Measurements from ENCODE around the gene SUZ12. TPM values are rescaled to one million over a fixed set of nuclear protein-coding genes. Genes with fewer than 3 reads are reported as not detected.
"Not testable (repeated sequence)": the region's sequence is repeated elsewhere in the genome, so short reads cannot be mapped to it uniquely, and the experiment has no call there.

SUZ12 gene
- total RNA-seq, 1 donor from 2014 or later, result 14.7 TPM

- Histone ChIP-seq H3K36me3 (no peaks in the 10 kb centered on the region), H3K4me3 (no peak overlapping the region), H3K4me1 (no peaks in the 10 kb centered on the region), H3K27ac (no peak overlapping the region), H3K9me3 (no peaks in the 10 kb centered on the region), H3K27me3 (no peaks in the 10 kb centered on the region)
- intact Hi-C loops (cut with DNase I), result no loop called here
- no peak for DNase-seq (ENCODE audit: extremely low spot score in 2 of 2)
- no peak for TF ChIP-seq POLR2A (IDR thresholded peaks at IDR 0.05)
- no peak for TF ChIP-seq CTCF (IDR thresholded peaks at IDR 0.05)
- no peak for TF ChIP-seq POLR2AphosphoS5 (IDR thresholded peaks at IDR 0.05; ENCODE audit: insufficient read depth in 1 of 2, low read depth in 1 of 2)
Measured at GRCh38 chr17:31931756-31932155, 5.1 kb upstream of the SUZ12 start.

DNA sequence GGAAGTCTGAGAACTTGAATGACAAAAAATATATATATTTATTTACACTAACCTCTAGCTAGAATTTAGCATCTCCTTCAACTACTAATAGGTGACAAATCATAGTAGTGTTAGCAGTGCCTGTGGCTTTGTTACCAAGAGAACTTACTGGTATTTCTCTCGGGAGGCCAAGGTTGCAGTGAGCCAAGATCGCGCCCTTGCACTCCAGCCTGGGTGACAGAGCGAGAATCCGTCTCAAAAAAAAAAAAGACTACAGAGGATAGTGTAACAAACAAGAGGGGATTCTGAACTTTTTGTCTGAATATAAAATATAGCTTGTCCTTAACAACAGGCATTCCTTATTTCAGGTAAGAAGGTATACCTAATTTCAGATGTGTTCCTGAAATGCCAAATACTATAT is 1.3 kb upstream of the SUZ12 start:
- intact Hi-C loops (cut with DNase I), result no loop called here
- Histone ChIP-seq H3K4me1 (peaks cover 11% of the 10 kb centered on the region), H3K36me3 (no peaks in the 10 kb centered on the region), H3K27ac (no peak overlapping the region), H3K27me3 (no peaks in the 10 kb centered on the region), H3K9me3 (no peaks in the 10 kb centered on the region), H3K4me3 (no peak overlapping the region)
- TF ChIP-seq POLR2A (IDR thresholded peaks at IDR 0.05), result no peak
- TF ChIP-seq CTCF (IDR thresholded peaks at IDR 0.05), result no peak
- no peak for TF ChIP-seq POLR2AphosphoS5 (IDR thresholded peaks at IDR 0.05; ENCODE audit: insufficient read depth in 1 of 2, low read depth in 1 of 2)
- no peak for DNase-seq (ENCODE audit: extremely low spot score in 2 of 2)

- DNase-seq (ENCODE audit: extremely low spot score in 2 of 2); H3K27ac ChIP-seq; intact Hi-C loops (cut with DNase I); H3K36me3 ChIP-seq; H3K27me3 ChIP-seq; H3K9me3 ChIP-seq: not testable (repeated sequence)
- Histone ChIP-seq H3K4me1 (peaks cover 11% of the 10 kb centered on the region), H3K4me3 (peak overlapping the region; percentile 32 to 33)
Measured at GRCh38 chr17:31937926-31938641, 1.3 kb downstream of the SUZ12 start.

GRCh38 chr17:31941916-31942315 is 5.1 kb downstream of the SUZ12 start:
- DNase-seq (ENCODE audit: extremely low spot score in 2 of 2); H3K4me3 ChIP-seq; H3K9me3 ChIP-seq; H3K36me3 ChIP-seq; H3K27ac ChIP-seq; intact Hi-C loops (cut with DNase I); H3K27me3 ChIP-seq: not testable (repeated sequence)
- H3K4me1 ChIP-seq, result peaks cover 11% of the 10 kb centered on the region

DNA sequence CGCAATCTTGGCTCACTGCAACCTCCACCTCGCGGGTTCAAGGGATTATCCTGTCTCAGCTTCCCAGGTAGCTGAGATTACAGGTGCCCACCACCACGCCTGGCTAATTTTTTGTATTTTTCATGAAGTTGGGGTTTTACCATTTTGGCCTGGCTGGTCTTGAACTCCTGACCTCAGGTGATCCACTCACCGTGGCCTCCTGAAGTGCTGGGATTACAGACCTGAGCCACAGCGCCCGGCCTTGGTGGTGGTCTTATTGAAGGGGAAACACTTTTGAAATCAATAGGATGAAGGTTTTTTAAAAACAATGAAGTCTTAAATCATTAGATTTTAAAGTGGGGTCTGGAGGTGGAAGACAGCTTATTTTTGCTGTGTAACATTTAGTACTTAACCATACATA is 5.6 kb downstream of the SUZ12 start:
- H3K4me3 ChIP-seq; H3K27ac ChIP-seq; intact Hi-C loops (cut with DNase I); H3K36me3 ChIP-seq; H3K9me3 ChIP-seq; H3K27me3 ChIP-seq; DNase-seq (ENCODE audit: extremely low spot score in 2 of 2): not testable (repeated sequence)
- H3K4me1 ChIP-seq, result peaks cover 11% of the 10 kb centered on the region

- H3K9me3 ChIP-seq; intact Hi-C loops (cut with DNase I); DNase-seq (ENCODE audit: extremely low spot score in 2 of 2); H3K27me3 ChIP-seq; H3K27ac ChIP-seq; H3K4me3 ChIP-seq; H3K4me1 ChIP-seq: not testable (repeated sequence)
- peaks cover 0 to 24% of the 10 kb centered on the region in 2 donors for H3K36me3 ChIP-seq
Measured at GRCh38 chr17:31951953-31952352, 15.1 kb downstream of the SUZ12 start.

DNA sequence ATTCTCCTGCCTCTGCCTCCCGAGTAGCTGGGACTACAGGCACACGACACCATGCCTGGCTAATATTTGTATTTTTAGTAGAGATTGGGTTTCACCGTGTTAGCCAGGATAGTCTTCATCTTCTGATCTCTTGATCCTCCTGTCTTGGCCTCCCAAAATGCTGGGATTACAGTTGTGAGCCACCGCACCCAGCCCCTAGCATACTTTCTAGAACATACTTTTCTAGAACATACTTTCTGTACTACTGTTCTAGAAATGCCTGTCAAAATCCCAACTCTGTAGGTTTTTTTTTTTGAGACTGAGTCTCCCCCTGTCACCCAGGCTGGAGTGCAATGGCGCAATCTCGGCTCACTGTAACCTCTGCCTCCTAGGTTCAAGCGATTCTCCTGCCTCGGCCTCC is 27.3 kb downstream of the SUZ12 start:
- H3K27me3 ChIP-seq; DNase-seq (ENCODE audit: extremely low spot score in 2 of 2); H3K4me3 ChIP-seq; H3K4me1 ChIP-seq; H3K27ac ChIP-seq; intact Hi-C loops (cut with DNase I); H3K9me3 ChIP-seq: not testable (repeated sequence)
- H3K36me3 ChIP-seq, result peaks cover 0 to 24% of the 10 kb centered on the region in 2 donors

- intact Hi-C loops (cut with DNase I), result no loop called here
- Histone ChIP-seq H3K27ac (no peak overlapping the region), H3K27me3 (no peaks in the 10 kb centered on the region), H3K4me3 (no peak overlapping the region), H3K4me1 (no peaks in the 10 kb centered on the region), H3K36me3 (peaks cover 0 to 27% of the 10 kb centered on the region in 2 donors), H3K9me3 (no peaks in the 10 kb centered on the region)
- TF ChIP-seq POLR2AphosphoS5 (IDR thresholded peaks at IDR 0.05; ENCODE audit: insufficient read depth in 1 of 2, low read depth in 1 of 2), result no peak
- TF ChIP-seq CTCF (IDR thresholded peaks at IDR 0.05), result no peak
- no peak for TF ChIP-seq POLR2A (IDR thresholded peaks at IDR 0.05)
- DNase-seq (ENCODE audit: extremely low spot score in 2 of 2), result no peak
Measured at GRCh38 chr17:31967648-31968047, 30.8 kb downstream of the SUZ12 start.

GRCh38 chr17:31970416-31970815 is 33.6 kb downstream of the SUZ12 start:
- H3K27me3 ChIP-seq; H3K4me1 ChIP-seq; H3K4me3 ChIP-seq; DNase-seq (ENCODE audit: extremely low spot score in 2 of 2); H3K27ac ChIP-seq; H3K9me3 ChIP-seq; intact Hi-C loops (cut with DNase I): not testable (repeated sequence)
- peaks cover 0 to 21% of the 10 kb centered on the region in 2 donors for H3K36me3 ChIP-seq

DNA sequence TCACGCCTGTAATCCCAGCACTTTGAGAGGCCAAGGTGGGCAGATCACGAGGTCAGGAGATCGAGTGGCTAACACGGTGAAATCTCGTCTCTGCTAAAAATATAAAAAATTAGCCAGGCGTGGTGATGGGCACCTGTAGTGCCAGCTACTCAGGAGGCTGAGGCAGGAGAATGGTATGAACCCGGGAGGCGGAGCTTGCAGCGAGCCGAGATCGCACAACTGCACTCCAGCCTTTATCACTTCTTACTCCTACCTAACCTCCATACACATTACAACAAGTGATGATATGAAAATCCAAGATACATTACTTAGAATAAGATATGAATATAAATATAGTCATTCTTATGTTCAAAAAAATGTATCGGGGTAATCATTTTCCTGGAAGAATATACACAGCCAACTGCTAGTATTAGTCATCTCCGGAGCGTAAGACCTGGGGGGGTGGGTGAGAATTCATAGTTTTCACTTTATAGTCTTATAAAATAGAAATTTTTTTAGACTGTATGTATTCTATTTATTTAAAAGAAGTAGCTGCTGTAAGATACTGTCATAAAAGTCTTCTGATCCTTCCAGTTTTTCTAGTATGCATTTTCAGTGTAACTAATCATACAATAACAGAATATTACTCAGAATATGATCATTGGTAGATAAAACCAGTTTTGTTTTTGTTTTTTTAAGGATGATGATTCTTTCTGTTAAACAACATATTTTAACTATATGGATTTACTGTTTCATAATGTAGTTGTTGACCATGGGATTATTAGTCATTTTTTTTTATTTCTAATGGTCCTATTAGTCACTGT is 37.7 kb downstream of the SUZ12 start:
- H3K9me3 ChIP-seq; H3K27ac ChIP-seq; H3K27me3 ChIP-seq; H3K4me3 ChIP-seq; intact Hi-C loops (cut with DNase I); DNase-seq (ENCODE audit: extremely low spot score in 2 of 2); H3K4me1 ChIP-seq: not testable (repeated sequence)
- peaks cover 0 to 11% of the 10 kb centered on the region in 2 donors for H3K36me3 ChIP-seq

Measured in vagina (tissue), 2 donors.